ENCODE data around the gene GBE1.
"Not testable (repeated sequence)": the region's sequence is repeated elsewhere in the genome, so short reads cannot be mapped to it uniquely, and the experiment has no call there.

The GBE1 gene

GRCh38 chr3:81518945-81519344 lies 242.5 kb downstream of the GBE1 start:
- no peak for DNase-seq

- no peak for DNase-seq
These were observed 245.4 kb downstream of the GBE1 start for GRCh38 chr3:81516042-81516441.

GRCh38 chr3:81513591-81513990 lies 247.9 kb downstream of the GBE1 start:
- DNase-seq: no peak

GRCh38 chr3:81503026-81503425 lies 258.4 kb downstream of the GBE1 start:
- no peak for DNase-seq

GRCh38 chr3:81502236-81502635 lies 259.2 kb downstream of the GBE1 start:
- no peak for DNase-seq

- no peak for DNase-seq
These were observed 261.4 kb downstream of the GBE1 start for GRCh38 chr3:81500039-81500438.

GRCh38 chr3:81497572-81498251 lies 263.7 kb downstream of the GBE1 start:
- DNase-seq: no peak

GRCh38 chr3:81496407-81497104 lies 264.9 kb downstream of the GBE1 start:
- DNase-seq: no peak

- not testable (repeated sequence) for DNase-seq
These were observed 269.0 kb downstream of the GBE1 start for GRCh38 chr3:81492471-81492870.

GRCh38 chr3:81492040-81492439 lies 269.4 kb downstream of the GBE1 start:
- DNase-seq: no peak

- peak; percentile 53 for DNase-seq
These were observed 270.7 kb downstream of the GBE1 start for GRCh38 chr3:81490541-81491288.

GRCh38 chr3:81485444-81485865 lies 276.0 kb downstream of the GBE1 start:
- DNase-seq: no peak

GRCh38 chr3:81484520-81484919 lies 276.9 kb downstream of the GBE1 start:
- no peak for DNase-seq

- DNase-seq: no peak
These were observed 278.4 kb downstream of the GBE1 start for GRCh38 chr3:81483046-81483445.

- no peak for DNase-seq
These were observed 283.7 kb downstream of the GBE1 start for GRCh38 chr3:81477740-81478139.

GRCh38 chr3:81476692-81477091 lies 284.8 kb downstream of the GBE1 start:
- DNase-seq: no peak

GRCh38 chr3:81472600-81473362 lies 288.7 kb downstream of the GBE1 start:
- no peak for DNase-seq

GRCh38 chr3:81470524-81471278 lies 290.7 kb downstream of the GBE1 start:
- DNase-seq: no peak

GRCh38 chr3:81468391-81468790 lies 293.1 kb downstream of the GBE1 start:
- no peak for DNase-seq

- no peak for DNase-seq
These were observed 295.3 kb downstream of the GBE1 start for GRCh38 chr3:81466201-81466560.

GRCh38 chr3:81465510-81466200 lies 295.8 kb downstream of the GBE1 start:
- no peak for DNase-seq

- no peak for DNase-seq
These were observed 297.7 kb downstream of the GBE1 start for GRCh38 chr3:81463781-81464180.
